ENCODE data around the gene GRIP2.

The GRIP2 gene

GRCh38 chr3:14452740-14453710 lies 87.1 kb downstream of the GRIP2 start:
- DNase-seq (ENCODE audit: extremely low spot score), result peak; percentile 70
- POLR2A ChIA-PET, result interaction anchor here (0.6 to 1.9 kb wide), 4 partner anchors 11 to 274 kb away, joined by 3 to 7 read pairs (median 4); partner anchors contain the start of genes LSM3 and XPC
- no peak for TF ChIP-seq TARDBP (IDR thresholded peaks at IDR 0.05)
- no peak for TF ChIP-seq FOXM1 (IDR thresholded peaks at IDR 0.05; ENCODE audit: borderline replicate concordance)
- no peak for TF ChIP-seq CTBP1 (IDR thresholded peaks at IDR 0.05; ENCODE audit: borderline replicate concordance)
- peak; percentile 40; the same call in 1 of the 2 replicates for TF ChIP-seq ARNT (IDR thresholded peaks at IDR 0.05)
- TF ChIP-seq HDGF (IDR thresholded peaks at IDR 0.05; ENCODE audit: borderline replicate concordance), result no peak
- TF ChIP-seq LEF1 (IDR thresholded peaks at IDR 0.05; ENCODE audit: borderline replicate concordance), result no peak
- no peak for TF ChIP-seq NFRKB (IDR thresholded peaks at IDR 0.05)
- CTCF ChIA-PET, result interaction anchor here (0.6 to 1.3 kb wide), 3 partner anchors 128 to 249 kb away, joined by 3 to 4 read pairs (median 3); no protein-coding TSS in a partner anchor

DNA sequence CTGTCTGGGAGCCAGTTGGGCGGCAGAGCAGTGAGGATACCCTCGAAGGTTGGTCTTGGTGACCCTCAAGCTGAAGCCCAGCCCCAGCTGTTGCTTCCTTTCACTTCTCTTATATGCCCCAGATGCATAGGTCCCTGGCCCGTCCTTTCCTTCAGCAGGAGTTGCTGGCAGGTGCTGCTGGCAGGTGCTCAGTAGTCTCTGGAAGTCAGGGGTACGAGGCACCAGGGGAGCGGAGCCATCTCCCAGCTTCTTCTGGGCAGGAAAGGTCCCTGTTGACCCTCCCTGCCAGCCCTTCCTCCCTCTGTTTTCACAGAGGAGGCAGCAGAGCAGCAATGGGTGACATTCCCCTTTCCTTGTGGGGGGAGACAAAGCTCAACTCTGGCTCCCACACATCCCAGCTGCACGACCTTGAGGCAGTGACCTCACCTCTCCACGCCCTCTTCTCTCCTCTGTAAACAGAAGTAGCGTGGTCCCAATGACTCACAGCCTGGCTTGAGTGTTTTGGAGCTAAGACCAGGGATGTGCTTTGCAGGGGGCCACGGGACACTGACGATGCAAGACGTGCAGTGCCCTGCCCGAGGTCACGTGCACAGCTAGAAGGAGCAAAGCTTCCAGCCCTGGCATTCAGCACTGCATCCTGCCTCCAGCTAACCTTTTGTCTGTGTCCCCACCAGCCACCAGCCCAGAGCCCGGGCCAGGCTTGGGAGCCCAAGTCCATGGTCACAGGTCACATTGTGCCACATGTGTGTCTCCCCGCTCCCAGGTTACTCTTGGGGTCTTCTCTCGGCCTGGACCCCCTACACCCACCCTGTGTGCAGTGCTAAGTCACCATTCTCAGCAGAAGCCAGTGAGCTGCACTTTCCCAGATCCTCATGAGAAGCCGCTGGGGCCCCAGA lies 88.0 kb downstream of the GRIP2 start:
- CTCF ChIA-PET, result interaction anchor here (0.6 to 1.3 kb wide), 2 partner anchors 128 to 177 kb away, joined by 3 to 4 read pairs; no protein-coding TSS in a partner anchor
- peak; percentile 27 for DNase-seq (ENCODE audit: extremely low spot score)

GRCh38 chr3:14450922-14451606 lies 89.1 kb downstream of the GRIP2 start:
- ChIA-PET CTCF (no interaction called here), POLR2A (interaction anchor here (0.6 to 1.9 kb wide), 3 partner anchors 12 to 272 kb away, joined by 3 to 7 read pairs (median 3); partner anchors contain the start of genes LSM3, SLC6A6 and XPC)
- TF ChIP-seq L3MBTL2 (conservative IDR thresholded peaks at IDR 0.05), result no peak
- TF ChIP-seq HDGF (IDR thresholded peaks at IDR 0.05; ENCODE audit: borderline replicate concordance), result no peak
- TF ChIP-seq NFRKB (IDR thresholded peaks at IDR 0.05), result no peak
- TF ChIP-seq, protein P1, sequence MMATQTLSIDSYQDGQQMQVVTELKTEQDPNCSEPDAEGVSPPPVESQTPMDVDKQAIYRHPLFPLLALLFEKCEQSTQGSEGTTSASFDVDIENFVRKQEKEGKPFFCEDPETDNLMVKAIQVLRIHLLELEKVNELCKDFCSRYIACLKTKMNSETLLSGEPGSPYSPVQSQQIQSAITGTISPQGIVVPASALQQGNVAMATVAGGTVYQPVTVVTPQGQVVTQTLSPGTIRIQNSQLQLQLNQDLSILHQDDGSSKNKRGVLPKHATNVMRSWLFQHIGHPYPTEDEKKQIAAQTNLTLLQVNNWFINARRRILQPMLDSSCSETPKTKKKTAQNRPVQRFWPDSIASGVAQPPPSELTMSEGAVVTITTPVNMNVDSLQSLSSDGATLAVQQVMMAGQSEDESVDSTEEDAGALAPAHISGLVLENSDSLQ (IDR thresholded peaks at IDR 0.05), result no peak
- no peak for TF ChIP-seq CTBP1 (IDR thresholded peaks at IDR 0.05; ENCODE audit: borderline replicate concordance)
- TF ChIP-seq BHLHE40 (IDR thresholded peaks at IDR 0.05; ENCODE audit: borderline replicate concordance), result no peak
- no peak for TF ChIP-seq SUZ12 (IDR thresholded peaks at IDR 0.05)
- TF ChIP-seq SP1 (IDR thresholded peaks at IDR 0.05), result no peak
- TF ChIP-seq ZNF384 (IDR thresholded peaks at IDR 0.05), result no peak
- no peak for DNase-seq (ENCODE audit: extremely low spot score)

More for the DNA sequence above, 88.0 kb downstream of the GRIP2 start:
- POLR2A ChIA-PET, result interaction anchor here (0.9 to 1.9 kb wide), 3 partner anchors 11 to 273 kb away, joined by 3 to 7 read pairs (median 6); partner anchors contain the start of genes LSM3 and XPC
- TF ChIP-seq SP1 (IDR thresholded peaks at IDR 0.05) (no peak), BHLHE40 (IDR thresholded peaks at IDR 0.05; ENCODE audit: borderline replicate concordance) (no peak), FOXA1 (IDR thresholded peaks at IDR 0.05) (no peak), ZNF384 (IDR thresholded peaks at IDR 0.05) (no peak), L3MBTL2 (conservative IDR thresholded peaks at IDR 0.05) (no peak), LEF1 (IDR thresholded peaks at IDR 0.05; ENCODE audit: borderline replicate concordance) (no peak), NFRKB (IDR thresholded peaks at IDR 0.05) (no peak), SUZ12 (IDR thresholded peaks at IDR 0.05) (no peak), HDGF (IDR thresholded peaks at IDR 0.05; ENCODE audit: borderline replicate concordance) (no peak), CTBP1 (IDR thresholded peaks at IDR 0.05; ENCODE audit: borderline replicate concordance) (no peak)

GRCh38 chr3:14450506-14450905 lies 89.6 kb downstream of the GRIP2 start:
- POLR2A ChIA-PET, result interaction anchor here (0.6 to 1.0 kb wide), 2 partner anchors 12 to 48 kb away, joined by 3 read pairs; partner anchors contain the start of gene SLC6A6
- DNase-seq (ENCODE audit: extremely low spot score), result no peak
- CTCF ChIA-PET, result no interaction called here

GRCh38 chr3:14448756-14449727 lies 91.1 kb downstream of the GRIP2 start:
- ChIA-PET POLR2A (no interaction called here), CTCF (interaction anchor here (0.5 kb wide), 1 partner anchor 969 kb away, joined by 3 read pairs; the partner anchor contains the start of gene HDAC11)
- DNase-seq (ENCODE audit: extremely low spot score), result no peak
- TF ChIP-seq CTBP1 (IDR thresholded peaks at IDR 0.05; ENCODE audit: borderline replicate concordance) (no peak), ELF4 (IDR thresholded peaks at IDR 0.05) (no peak), FOXA1 (IDR thresholded peaks at IDR 0.05) (no peak), FOXM1 (IDR thresholded peaks at IDR 0.05; ENCODE audit: borderline replicate concordance) (no peak), ARNT (IDR thresholded peaks at IDR 0.05) (no peak), NFRKB (IDR thresholded peaks at IDR 0.05) (no peak), SUZ12 (IDR thresholded peaks at IDR 0.05) (no peak), TARDBP (IDR thresholded peaks at IDR 0.05) (no peak), L3MBTL2 (conservative IDR thresholded peaks at IDR 0.05) (no peak)
- TF ChIP-seq, protein P1 (IDR thresholded peaks at IDR 0.05), result no peak

More at GRCh38 chr3:14450506-14450905, 89.6 kb downstream of the GRIP2 start:
- TF ChIP-seq ELF4 (IDR thresholded peaks at IDR 0.05) (no peak), CTBP1 (IDR thresholded peaks at IDR 0.05; ENCODE audit: borderline replicate concordance) (no peak)
